NCI-H2196 (cell line): ENCODE measurements around the gene GPHA2.

Experiments used
- DNase-seq: peaks from one replicate; lab custom pipeline; 2025; ENCODE audit not compliant: unreplicated experiment; lab: John Stamatoyannopoulos, UW

Gene GPHA2

GRCh38 chr11:64931290-64931689, 4.4 kb downstream of the GPHA2 start:
- DNase-seq = no peak

- no peak for DNase-seq
Measured at GRCh38 chr11:64930340-64930739, 5.4 kb downstream of the GPHA2 start.

GRCh38 chr11:64929625-64930024, 6.1 kb downstream of the GPHA2 start:
- no peak for DNase-seq

GRCh38 chr11:64928957-64929356, 6.7 kb downstream of the GPHA2 start:
- DNase-seq = no peak

- no peak for DNase-seq
Measured at GRCh38 chr11:64926689-64927088, 9.0 kb downstream of the GPHA2 start.

- DNase-seq = no peak
Measured at GRCh38 chr11:64925536-64926436, 9.9 kb downstream of the GPHA2 start.

- no peak for DNase-seq
Measured at GRCh38 chr11:64924910-64925284, 10.8 kb downstream of the GPHA2 start.

- DNase-seq = peak; percentile 86
Measured at GRCh38 chr11:64923944-64924909, 11.5 kb downstream of the GPHA2 start, which contains the start of gene PPP2R5B. TSS of gene PPP2R5B (plus strand) at chr11:64924689. CDS start at chr11:64925735, 1,046 bp downstream.

- DNase-seq = no peak
Measured at GRCh38 chr11:64923151-64923661, 12.5 kb downstream of the GPHA2 start.

GRCh38 chr11:64921384-64921783, 14.3 kb downstream of the GPHA2 start:
- DNase-seq = no peak

- no peak for DNase-seq
Measured at GRCh38 chr11:64920124-64920523, 15.6 kb downstream of the GPHA2 start.

- no peak for DNase-seq
Measured at GRCh38 chr11:64919627-64920026, 16.1 kb downstream of the GPHA2 start.

GRCh38 chr11:64918017-64918416, 17.7 kb downstream of the GPHA2 start:
- peak; percentile 7 for DNase-seq

- no peak for DNase-seq
Measured at GRCh38 chr11:64917663-64917995, 18.1 kb downstream of the GPHA2 start.

GRCh38 chr11:64916775-64917662, 18.7 kb downstream of the GPHA2 start, which contains the start of gene ATG2A:
TSS of gene ATG2A (minus strand) at chr11:64917209. CDS start at chr11:64917135, 74 bp downstream.
- peak; percentile 99 for DNase-seq

- peak; percentile 69 for DNase-seq
Measured at GRCh38 chr11:64916040-64916774, 19.5 kb downstream of the GPHA2 start.

GRCh38 chr11:64915376-64915887, 20.3 kb downstream of the GPHA2 start:
- DNase-seq = no peak

GRCh38 chr11:64914123-64914522, 21.6 kb downstream of the GPHA2 start:
- DNase-seq = no peak

- no peak for DNase-seq
Measured at GRCh38 chr11:64913171-64913727, 22.4 kb downstream of the GPHA2 start.
